Right cardiac atrium (tissue), 5 donors: ENCODE results near the gene SLC51A. TPM values are rescaled to one million over a fixed set of nuclear protein-coding genes. Genes with fewer than 3 reads are reported as not detected.
"Not testable (repeated sequence)": the region's sequence is repeated elsewhere in the genome, so short reads cannot be mapped to it uniquely, and the experiment has no call there.

ENCODE experiments used
- ATAC-seq, 2 donors: fragments of 200-7000 bp; cut with Tn5 transposase; one replicate each; pipeline versions ENCODE4 v1.8.0 to v1.9.1; 2020; ENCODE audit warnings: moderate library complexity in 2 of 2, mild to moderate bottlenecking in 1 of 2
- DNase-seq, 3 donors: peaks; one replicate each; pipeline ENCODE4 v3.0.0-alpha.2; 2020
- H3K27ac ChIP-seq: one replicate; pipeline ENCODE4 v1.5.1; 2013; ENCODE audit warnings: mild to moderate bottlenecking, low read length, control low read depth, moderate library complexity
- H3K27me3 ChIP-seq: one replicate; pipeline ENCODE4 v1.6.1; 2013; ENCODE audit not compliant: control insufficient read depth, insufficient read depth
- H3K4me1 ChIP-seq: one replicate; pipeline ENCODE4 v1.6.1; 2013; ENCODE audit warnings: low read length; ENCODE audit not compliant: control insufficient read depth, insufficient read depth
- H3K4me3 ChIP-seq: one replicate; pipeline ENCODE4 v1.5.1; 2013; ENCODE audit warnings: low read length, control low read depth
- H3K9me3 ChIP-seq: one replicate; pipeline ENCODE4 v1.6.1; 2013; ENCODE audit warnings: low read length; ENCODE audit not compliant: control insufficient read depth
- WGBS: extraction: QIAGEN DNeasy Blood & Tissue Kit; methylation state at CpG from one replicate; pipeline ENCODE4 v1.1.7; 2013; 5-methylcytosine and 5-hydroxymethylcytosine counted together
- intact Hi-C, 4 donors: fragments of 100-400 bp; cut with DNase I; formaldehyde crosslinking; loops; one replicate each; pipeline versions ENCODE4 v1.11.0 to v1.14.0; 2022 to 2023
- polyA plus RNA-seq: library from polyadenylated mRNA; stranded (reverse); fragments of 200-250 nt; gene quantifications from one replicate; pipeline ENCODE4 v1.2.3, GENCODE V29; 2013
- total RNA-seq, 4 donors: library from RNA; stranded (reverse); fragmentation: NEBNext Ultra II Directional; extraction: Animal tissue kit (Norgen Biotek cat#: 25700); gene quantifications; one replicate each; pipeline ENCODE4 v1.2.1, GENCODE V29; 2021
- donor health status: healthy with polysubstance abuse.
- donor health status: DM: no; HTN: yes; CAD: no.
- donor health status: DM: no; HTN: no; CAD: no.
- donor health status: DM: no; HTN: yes; CAD: no; lungs with severe emphysema.
- donor health status: DM: yes; HTN: yes; CAD: no.

Gene SLC51A
- total and polyA plus RNA-seq, 5 donors, result 0.23 to 0.81 (median 0.68) TPM; not detected in 2

DNA sequence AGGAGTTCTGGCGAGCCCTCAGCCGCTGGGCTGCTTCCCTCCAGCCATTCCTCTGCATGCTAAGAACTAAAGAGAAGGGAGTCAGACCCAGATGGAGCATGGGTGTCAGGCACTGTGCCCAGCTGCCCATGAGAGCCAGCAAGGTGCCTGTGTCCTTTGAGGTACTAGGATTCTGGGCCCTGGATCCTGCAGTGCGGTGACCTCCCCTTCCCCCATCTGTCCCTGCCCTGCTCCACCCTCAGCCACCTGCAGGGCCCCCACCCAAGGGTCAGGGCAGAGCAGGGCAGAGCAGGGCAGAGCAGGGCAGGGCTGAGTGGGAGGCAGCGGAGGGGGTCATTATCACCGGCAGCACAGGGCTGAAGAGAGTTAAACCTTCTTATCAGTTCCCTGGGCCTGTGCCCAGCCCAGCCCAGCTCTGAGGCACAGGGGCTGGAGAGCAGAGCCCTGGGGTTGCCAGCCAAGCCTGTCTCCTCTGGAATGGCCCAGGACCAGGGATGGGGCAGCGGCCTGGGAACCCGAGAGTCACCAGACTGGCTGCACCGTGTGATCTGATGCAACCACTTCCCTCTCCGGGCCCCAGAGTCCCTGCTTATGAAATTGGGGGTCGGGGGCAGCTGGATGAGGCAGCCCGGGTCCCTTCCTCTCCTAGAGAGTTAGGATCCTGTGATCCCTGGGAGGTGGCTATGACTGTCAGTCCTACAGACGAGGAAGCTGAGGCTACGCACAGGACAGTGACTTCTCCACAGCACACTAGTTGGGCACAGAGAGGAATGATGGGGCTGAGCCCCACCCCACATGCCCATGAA, 22.4 kb upstream of the SLC51A start:
- ATAC-seq, result peak; percentile 68 to 79
- peak overlapping the region; percentile 9 for H3K27ac ChIP-seq
- H3K4me3 ChIP-seq, result no peak overlapping the region

DNA sequence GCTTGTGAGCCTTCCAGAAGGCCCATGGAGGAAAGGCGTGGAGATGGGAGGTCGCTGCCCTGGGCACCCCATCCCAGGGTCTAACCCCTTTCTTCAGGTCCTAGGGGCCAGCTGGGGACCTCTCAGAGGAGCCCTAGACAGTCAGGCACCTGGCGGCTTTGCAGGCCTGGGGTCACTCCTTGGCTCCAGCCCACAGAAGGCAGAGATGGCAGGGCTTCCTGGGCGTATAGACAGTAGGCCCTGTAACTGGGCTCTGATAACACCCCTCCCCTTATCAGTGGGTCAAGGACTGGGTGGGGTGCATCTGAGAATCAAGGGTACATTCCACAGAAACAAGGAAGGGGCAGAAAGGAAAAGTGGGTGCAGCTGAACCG, 21.8 kb upstream of the SLC51A start:
- 79% methylated on average over 5 of the region's 5 CpGs for WGBS
- ATAC-seq (no peak), DNase-seq (peak in 1 of 3 donors; percentile 47)
- Histone ChIP-seq H3K27ac (no peak overlapping the region), H3K27me3 (no peaks in the 10 kb centered on the region), H3K4me1 (peaks cover 2% of the 10 kb centered on the region), H3K9me3 (no peaks in the 10 kb centered on the region), H3K4me3 (no peak overlapping the region)
- intact Hi-C loops, result no loop called here

More for the DNA sequence above, 22.4 kb upstream of the SLC51A start:
- WGBS, result 47% methylated on average over 13 of the region's 13 CpGs
- peak; percentile 56 to 85 (median 83) for DNase-seq
- intact Hi-C loops, result no loop called here
- Histone ChIP-seq H3K4me1 (peaks cover 2% of the 10 kb centered on the region), H3K9me3 (no peaks in the 10 kb centered on the region), H3K27me3 (no peaks in the 10 kb centered on the region)

DNA sequence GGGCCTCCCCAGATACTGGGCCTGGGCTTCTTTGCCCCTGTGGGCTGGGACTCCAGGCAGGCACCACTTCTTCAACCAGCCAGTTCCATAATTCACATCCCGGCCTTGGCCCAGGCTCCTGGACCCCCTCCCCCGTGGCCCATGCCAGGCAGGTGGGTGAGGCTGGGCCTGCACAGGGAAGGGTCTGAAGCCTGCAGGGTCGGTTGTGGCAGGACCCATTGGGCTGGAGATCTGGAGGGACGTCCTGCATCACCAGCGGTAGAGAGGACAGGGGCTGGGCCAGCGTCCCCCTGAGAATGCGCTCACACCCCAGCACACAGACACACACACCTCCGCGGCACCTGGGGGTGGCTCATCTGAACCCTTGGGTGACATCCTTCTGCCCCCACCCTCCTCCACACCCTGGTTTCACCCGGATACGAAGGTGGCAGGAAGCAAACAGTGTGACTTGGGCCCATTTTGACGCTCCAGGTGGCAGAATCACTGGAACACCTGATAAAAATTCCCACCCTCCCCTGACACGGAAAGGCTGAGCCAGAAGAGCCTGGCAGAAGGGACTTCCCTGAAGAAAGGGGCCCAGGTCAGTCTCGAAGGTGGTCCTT, 20.6 kb upstream of the SLC51A start:
- H3K9me3 ChIP-seq, result no peaks in the 10 kb centered on the region
- DNase-seq (peak in 1 of 3 donors; percentile 44), ATAC-seq (no peak)
- no peaks in the 10 kb centered on the region for H3K27me3 ChIP-seq
- H3K4me3 ChIP-seq, result no peak overlapping the region
- WGBS, result 85% methylated on average over 14 of the region's 14 CpGs
- H3K27ac ChIP-seq, result no peak overlapping the region
- peaks cover 2% of the 10 kb centered on the region for H3K4me1 ChIP-seq
- intact Hi-C loops, result loop anchor here (2.0 to 5.0 kb wide), 3 partner anchors 118 to 123 kb away; no protein-coding TSS in a partner anchor

DNA sequence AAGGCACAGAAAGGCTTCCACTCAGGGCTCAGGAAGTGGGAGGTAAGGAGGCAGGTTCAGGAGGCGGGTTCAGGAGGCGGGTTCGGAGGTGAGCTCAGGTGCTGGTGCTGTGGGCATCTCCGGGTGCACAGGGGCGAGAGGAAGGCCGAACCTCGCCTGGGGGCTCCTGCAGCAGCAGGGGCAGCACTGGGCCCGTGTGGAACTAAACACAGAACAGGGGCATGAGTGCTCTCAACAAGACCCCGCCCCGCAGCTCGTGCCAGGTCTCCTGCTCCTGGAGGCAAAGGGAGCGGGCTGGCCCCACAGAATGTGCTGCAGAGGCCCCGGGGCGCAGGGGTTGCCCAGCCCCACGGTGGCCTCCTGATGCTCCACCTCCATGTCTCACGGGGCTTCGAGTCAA, 18.8 kb upstream of the SLC51A start:
- intact Hi-C loops, result loop anchor here (2.0 to 5.0 kb wide), 3 partner anchors 120 to 125 kb away; no protein-coding TSS in a partner anchor
- WGBS, result 87% methylated on average over 17 of the region's 17 CpGs
- Histone ChIP-seq H3K4me1 (peaks cover 2% of the 10 kb centered on the region), H3K27me3 (no peaks in the 10 kb centered on the region), H3K27ac (no peak overlapping the region), H3K9me3 (no peaks in the 10 kb centered on the region), H3K4me3 (no peak overlapping the region)
- ATAC-seq (no peak), DNase-seq (peak in 1 of 3 donors; percentile 59)

DNA sequence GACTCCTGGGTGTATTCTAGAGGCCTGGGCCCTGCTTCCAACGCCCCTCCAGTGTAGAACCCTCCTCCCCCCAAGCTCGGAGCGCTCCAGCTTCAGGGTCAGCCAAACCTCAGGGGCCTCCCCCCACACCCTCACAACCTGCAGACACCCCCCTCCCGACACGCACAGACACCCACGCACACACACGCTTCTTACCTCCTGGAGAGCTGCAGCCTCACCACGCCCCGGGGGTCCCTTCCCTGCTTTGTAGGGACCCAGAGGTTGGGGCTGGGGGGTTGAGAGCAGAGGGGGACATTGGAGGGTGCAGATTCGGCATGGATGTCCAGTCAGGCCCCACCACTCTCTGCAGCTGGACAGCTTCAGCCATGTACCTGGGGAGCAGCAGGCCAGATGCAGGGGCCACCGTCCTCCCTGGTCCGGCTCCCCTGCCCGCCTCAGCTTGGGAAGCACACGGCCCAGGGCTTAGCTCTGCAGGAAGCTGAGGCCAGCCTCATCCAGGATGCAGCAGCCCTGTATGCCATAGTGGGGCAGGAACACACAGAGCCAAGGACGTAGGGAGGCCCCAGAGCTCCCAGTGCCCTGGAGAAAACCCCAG, 18.2 kb upstream of the SLC51A start:
- 83% methylated on average over 15 of the region's 15 CpGs for WGBS
- intact Hi-C loops, result loop anchor here in 2 of 4 donors (5.0 kb wide), 2 partner anchors 121 to 126 kb away; no protein-coding TSS in a partner anchor
- DNase-seq (peak in 1 of 3 donors; percentile 46), ATAC-seq (no peak)
- Histone ChIP-seq H3K4me3 (no peak overlapping the region), H3K27ac (no peak overlapping the region), H3K9me3 (no peaks in the 10 kb centered on the region), H3K27me3 (no peaks in the 10 kb centered on the region), H3K4me1 (peaks cover 2% of the 10 kb centered on the region)

DNA sequence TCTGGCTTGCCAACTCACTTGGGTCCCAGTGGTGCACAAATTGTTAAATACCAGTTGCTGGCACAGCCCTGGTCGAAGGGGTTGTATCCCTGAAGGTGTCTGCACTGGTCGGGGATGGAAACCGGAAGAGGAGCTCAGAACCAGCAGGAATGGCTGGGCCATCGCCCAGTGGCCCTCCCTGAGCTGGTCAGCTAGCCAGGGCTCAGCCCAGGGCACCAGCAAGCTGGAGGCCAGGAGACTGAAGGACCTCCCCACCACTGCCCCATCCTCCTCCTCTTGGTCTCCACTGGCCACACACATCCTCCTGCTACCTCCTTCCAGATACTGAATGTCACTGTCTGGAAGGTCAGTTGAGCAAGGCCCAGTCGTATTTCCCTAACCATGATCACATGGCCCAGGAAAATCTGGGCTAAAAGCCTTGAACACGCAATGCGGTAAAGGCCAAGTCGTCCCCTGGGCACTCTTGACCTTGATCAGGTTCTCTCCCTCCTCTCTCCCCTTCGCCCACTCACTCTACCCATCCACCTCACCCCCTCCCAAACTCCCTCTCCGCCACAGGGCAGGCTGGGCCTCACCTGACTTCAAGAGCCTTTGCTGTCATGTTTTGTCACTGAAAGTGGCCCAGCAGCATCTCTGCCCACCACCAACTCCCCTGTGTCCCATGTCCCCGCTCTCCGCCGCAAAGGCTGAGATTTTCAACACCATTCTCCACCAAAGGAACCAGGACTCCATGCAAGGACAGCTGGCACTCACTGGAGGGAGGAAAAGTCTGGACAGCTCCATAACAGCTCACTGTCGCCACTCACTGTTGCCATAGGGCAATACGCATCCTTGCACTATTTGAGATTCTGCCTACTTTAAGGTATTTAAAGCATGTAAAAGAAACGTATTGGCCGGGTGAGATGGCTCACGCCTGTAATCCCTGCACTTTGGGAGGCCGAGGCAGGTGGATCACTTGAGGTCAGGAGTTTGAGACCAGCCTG, 17.3 kb upstream of the SLC51A start:
- Histone ChIP-seq H3K4me1 (peaks cover 2% of the 10 kb centered on the region), H3K27ac (no peak overlapping the region), H3K4me3 (no peak overlapping the region), H3K27me3 (no peaks in the 10 kb centered on the region), H3K9me3 (no peaks in the 10 kb centered on the region)
- WGBS, result 72% methylated on average over 19 of the region's 19 CpGs
- DNase-seq (peak in 1 of 3 donors; percentile 25), ATAC-seq (no peak)
- intact Hi-C loops, result loop anchor here in 2 of 4 donors (5.0 kb wide), 2 partner anchors 122 to 127 kb away; no protein-coding TSS in a partner anchor

DNA sequence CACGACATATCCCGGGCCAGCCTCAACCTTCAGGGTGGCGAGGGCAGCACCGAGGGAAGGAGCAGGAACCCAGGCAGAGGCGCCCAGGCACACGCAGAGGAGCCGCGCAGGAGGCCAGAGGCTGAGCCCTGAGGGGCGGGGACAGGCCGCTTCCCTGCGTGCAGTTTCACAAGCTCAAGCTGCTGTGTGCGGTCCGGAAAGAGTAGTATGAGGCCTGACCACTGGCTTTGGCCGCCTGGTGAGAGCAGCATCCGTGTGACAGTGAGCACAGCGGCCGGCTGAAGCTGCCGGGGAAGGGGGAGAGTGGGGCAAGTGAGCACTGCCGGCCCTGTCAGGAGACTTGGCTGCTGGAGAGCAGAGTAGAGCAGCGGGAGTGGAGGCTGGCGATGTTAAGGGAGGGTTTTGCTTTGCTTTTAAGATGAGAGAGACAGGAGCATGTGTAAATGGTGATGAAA, 13.8 kb upstream of the SLC51A start:
- Histone ChIP-seq H3K4me1 (no peaks in the 10 kb centered on the region), H3K27me3 (no peaks in the 10 kb centered on the region), H3K27ac (no peak overlapping the region), H3K9me3 (no peaks in the 10 kb centered on the region), H3K4me3 (no peak overlapping the region)
- 42% methylated on average over 21 of the region's 21 CpGs for WGBS
- ATAC-seq (peak; percentile 70 to 74), DNase-seq (peak; percentile 59 to 82 (median 80))
- intact Hi-C loops, result no loop called here

DNA sequence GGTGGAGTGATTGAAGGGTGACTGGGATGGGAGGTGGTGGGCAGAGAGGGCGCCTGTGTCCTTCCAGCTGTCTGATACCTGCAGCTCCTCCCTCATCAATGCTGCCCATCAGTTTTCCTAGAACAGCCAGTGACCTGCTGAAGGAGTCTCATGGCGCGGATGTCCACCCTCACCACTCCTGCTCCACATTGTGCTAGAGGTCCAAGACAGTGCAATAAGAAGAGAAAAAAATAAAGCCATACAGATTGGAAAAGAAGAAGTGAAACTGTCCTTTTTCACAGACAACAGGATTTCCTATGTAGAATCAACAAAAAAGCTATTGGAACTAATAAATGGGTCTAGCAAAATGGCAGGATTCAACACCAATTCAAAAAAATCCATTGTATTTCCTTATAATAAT, 12.5 kb upstream of the SLC51A start:
- no peak overlapping the region for H3K4me3 ChIP-seq
- H3K9me3 ChIP-seq, result no peaks in the 10 kb centered on the region
- no peaks in the 10 kb centered on the region for H3K27me3 ChIP-seq
- no peak overlapping the region for H3K27ac ChIP-seq
- no peaks in the 10 kb centered on the region for H3K4me1 ChIP-seq
- intact Hi-C loops, result no loop called here
- DNase-seq, result no peak
- 84% methylated on average over 3 of the region's 3 CpGs for WGBS
- no peak for ATAC-seq

DNA sequence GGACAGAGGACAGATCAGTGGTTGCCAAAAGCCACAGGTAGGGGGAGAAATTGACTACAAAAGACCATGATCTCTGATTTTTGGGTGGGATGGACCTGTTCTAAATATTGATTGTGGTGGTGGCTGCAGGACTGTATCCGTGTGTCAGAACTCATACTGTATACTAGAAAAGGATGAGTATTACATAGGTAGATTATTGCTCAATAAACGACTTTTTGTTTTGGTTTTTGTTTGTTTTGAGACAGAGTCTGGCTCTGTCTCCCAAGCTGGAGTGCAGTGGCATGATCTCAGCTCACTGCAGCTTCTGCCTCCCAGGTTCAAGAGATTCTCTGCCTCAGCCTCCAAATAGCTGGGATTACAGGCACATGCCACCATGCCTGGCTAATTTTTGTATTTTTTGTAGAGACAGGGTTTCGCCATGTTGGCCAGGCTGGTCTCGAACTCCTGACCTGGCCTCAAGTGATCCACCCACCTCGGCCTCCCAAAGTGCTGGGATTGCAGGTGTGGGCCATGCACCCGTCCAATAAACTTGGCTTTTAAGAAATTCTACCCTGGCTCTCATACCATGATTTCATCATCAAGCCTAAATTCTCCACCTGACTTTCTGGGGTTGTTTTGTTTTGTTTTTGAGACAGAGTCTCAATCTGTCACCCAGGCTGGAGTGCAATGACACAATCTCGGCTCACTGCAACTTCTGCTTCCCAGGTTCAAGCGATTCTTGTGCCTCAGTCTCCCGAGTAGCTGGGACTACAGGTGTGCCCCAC, 10.7 kb upstream of the SLC51A start:
- H3K27me3 ChIP-seq, intact Hi-C loops, H3K4me1 ChIP-seq, H3K4me3 ChIP-seq, ATAC-seq, H3K9me3 ChIP-seq, H3K27ac ChIP-seq: not testable (repeated sequence)
- WGBS, result 89% methylated on average over 9 of the region's 9 CpGs
- peak in 1 of 3 donors; percentile 7 for DNase-seq
